Amniotic epithelial cell (primary cell): Measurements from ENCODE around the gene LPAR3.

Source experiments
- DNase-seq: peaks from one replicate; pipeline ENCODE4 v3.0.0-alpha.2; 2010; ENCODE audit warnings: low read depth

Gene LPAR3

DNA sequence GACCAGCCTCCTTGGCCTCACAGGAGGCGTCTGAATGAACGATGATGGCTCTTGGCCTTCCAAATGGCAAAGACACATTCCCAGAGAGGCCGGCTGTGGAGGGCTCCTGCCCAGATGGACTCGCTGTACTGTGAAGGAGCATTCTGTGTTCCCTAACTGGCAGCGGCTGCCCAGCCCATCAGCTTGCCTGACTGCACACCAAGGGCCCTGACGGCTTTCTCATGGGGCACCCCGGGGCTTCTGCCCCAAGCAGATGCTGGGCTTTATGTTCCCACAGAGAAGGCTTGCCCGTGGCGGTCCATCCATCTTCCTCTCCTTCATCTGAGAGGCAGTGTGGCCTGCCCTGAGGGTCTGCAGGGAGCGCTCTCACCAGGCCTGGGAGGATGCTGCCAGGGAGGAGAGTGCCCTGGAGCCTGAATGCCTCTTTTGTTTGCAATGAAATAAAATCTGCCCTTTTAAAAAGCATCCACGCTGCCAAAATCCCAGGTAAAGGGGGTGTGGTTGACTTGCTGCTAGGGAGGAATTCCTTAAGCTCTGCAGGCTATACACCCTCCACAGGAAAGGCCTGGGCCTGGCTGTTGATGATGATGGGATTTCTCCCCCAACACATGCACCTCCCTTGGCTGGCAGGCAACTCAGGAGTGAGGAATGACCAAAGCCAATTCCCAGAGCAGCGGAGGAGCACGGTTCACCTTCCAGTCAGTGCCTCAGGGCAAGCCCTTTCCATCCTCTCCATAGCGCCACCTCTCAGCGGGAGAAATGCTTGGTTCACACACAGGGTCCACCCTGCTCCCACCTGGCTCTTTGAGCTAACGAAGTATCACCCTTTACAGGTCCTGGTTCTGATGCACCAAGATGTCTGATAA, 118.1 kb downstream of the LPAR3 start:
- DNase-seq = no peak

GRCh38 chr1:84773933-84774497, 119.0 kb downstream of the LPAR3 start:
- no peak for DNase-seq

- no peak for DNase-seq
Observed at GRCh38 chr1:84773195-84773594, 119.8 kb downstream of the LPAR3 start.

DNA sequence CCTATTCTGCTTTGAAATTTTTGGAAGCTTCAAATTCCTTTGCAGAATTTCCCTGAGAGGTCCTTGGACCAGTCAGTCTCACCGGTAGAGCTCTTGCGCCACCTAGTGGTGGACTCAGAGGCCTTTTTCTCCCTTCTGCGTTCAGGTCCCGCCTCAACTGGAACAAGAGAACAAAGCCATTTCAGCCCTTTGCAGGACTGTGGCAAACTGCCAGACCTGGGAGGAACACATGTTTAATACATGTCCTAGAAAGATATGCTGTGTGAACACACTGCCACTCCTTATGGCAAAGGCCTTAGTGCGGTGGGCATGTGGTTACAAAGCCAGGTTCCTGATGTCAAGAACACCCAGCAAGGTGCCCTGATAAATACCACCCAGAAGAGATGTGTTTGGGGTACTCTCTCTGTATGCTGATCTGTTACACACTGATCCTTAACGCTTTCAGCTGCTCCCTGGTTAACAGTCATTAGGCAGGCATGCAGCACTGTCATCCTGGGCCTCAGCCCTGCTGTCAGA, 120.5 kb downstream of the LPAR3 start:
- peak; percentile 66 for DNase-seq

DNA sequence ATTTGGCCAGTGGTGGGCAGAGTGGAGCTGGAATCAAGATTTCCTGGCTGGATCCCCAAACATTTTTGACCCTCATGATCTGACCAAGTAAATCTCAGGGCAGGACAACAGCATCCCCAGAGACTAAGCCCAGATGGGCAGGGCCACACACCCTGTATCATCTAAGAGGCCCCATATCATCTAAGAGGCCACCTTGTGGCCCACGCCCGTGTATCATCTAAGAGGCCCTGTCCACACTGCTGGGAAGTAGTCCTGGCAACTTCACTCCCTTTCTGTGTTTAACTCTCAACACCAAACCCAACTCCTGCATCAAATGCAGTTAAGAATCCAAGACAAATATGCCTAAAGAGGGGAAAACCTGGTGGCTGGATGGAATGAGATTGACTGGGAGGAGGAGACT, 121.1 kb downstream of the LPAR3 start:
- DNase-seq = no peak

GRCh38 chr1:84770481-84770880, 122.5 kb downstream of the LPAR3 start:
- no peak for DNase-seq

GRCh38 chr1:84769636-84770035, 123.4 kb downstream of the LPAR3 start:
- no peak for DNase-seq

GRCh38 chr1:84768634-84769033, 124.4 kb downstream of the LPAR3 start:
- DNase-seq = no peak

GRCh38 chr1:84763912-84764680, 128.9 kb downstream of the LPAR3 start:
- DNase-seq = no peak

- no peak for DNase-seq
Observed at GRCh38 chr1:84762664-84763063, 130.3 kb downstream of the LPAR3 start.
